Measurements from ENCODE around the gene CHD2. TPM values are rescaled to one million over a fixed set of nuclear protein-coding genes. Genes with fewer than 3 reads are reported as not detected.

Gene CHD2
- total RNA-seq, 1 experiment from 2014 or later = 81.8 TPM

DNA sequence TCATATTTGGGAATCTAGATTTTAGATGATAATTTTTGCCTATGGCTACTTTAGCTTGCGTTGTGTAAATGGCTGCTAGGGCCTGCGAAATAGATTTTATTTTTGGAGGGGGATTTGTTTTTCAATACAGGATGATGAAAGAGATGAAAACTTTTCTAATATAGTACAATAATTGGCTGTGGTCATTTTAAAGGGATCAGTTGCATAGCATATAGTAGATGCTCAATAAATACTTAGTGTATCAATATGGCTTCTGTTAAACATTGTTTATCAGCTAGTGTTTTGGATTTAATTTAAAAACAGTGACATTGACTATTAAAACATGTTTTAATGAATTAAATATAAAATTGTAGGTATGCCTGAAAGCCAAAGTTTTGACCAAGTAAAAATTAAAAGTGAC, 6.9 kb upstream of the CHD2 start:
- Histone ChIP-seq H3K27me3 (ENCODE audit: control insufficient read depth, insufficient read depth, low read length) (no peaks in the 10 kb centered on the region), H3K36me3 (ENCODE audit: control insufficient read depth, insufficient read depth, low read length) (peaks cover 75% of the 10 kb centered on the region), H3K27ac (ENCODE audit: low read length) (no peak overlapping the region), H3K9me3 (ENCODE audit: control insufficient read depth, insufficient read depth, low read depth, low read length) (no peaks in the 10 kb centered on the region), H3K4me3 (ENCODE audit: low read depth in 2 of 2, low read length in 2 of 2) (no peak overlapping the region), H3K4me1 (ENCODE audit: control insufficient read depth, insufficient read depth, low read length) (peaks cover 23% of the 10 kb centered on the region; the same call in 1 of the 2 replicates)
- ChIA-PET POLR2A (no interaction called here), CTCF (no interaction called here)
- ATAC-seq (no peak), DNase-seq (ENCODE audit: low read depth, low spot score) (no peak)
- BruUV-seq (replicated peaks) = no TSS peak
- in situ Hi-C loops (cut with HindIII; ENCODE audit: low pct_unique_long_range_greater_than_20kb, low sequenced_read_pairs) = no loop called here
- intact Hi-C loops (cut with micrococcal nuclease; ENCODE audit: unreplicated experiment) = no loop called here
- TF ChIP-seq, protein P1, sequence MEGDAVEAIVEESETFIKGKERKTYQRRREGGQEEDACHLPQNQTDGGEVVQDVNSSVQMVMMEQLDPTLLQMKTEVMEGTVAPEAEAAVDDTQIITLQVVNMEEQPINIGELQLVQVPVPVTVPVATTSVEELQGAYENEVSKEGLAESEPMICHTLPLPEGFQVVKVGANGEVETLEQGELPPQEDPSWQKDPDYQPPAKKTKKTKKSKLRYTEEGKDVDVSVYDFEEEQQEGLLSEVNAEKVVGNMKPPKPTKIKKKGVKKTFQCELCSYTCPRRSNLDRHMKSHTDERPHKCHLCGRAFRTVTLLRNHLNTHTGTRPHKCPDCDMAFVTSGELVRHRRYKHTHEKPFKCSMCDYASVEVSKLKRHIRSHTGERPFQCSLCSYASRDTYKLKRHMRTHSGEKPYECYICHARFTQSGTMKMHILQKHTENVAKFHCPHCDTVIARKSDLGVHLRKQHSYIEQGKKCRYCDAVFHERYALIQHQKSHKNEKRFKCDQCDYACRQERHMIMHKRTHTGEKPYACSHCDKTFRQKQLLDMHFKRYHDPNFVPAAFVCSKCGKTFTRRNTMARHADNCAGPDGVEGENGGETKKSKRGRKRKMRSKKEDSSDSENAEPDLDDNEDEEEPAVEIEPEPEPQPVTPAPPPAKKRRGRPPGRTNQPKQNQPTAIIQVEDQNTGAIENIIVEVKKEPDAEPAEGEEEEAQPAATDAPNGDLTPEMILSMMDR (IDR thresholded peaks at IDR 0.05) = no peak
- TF ChIP-seq, protein P2, sequence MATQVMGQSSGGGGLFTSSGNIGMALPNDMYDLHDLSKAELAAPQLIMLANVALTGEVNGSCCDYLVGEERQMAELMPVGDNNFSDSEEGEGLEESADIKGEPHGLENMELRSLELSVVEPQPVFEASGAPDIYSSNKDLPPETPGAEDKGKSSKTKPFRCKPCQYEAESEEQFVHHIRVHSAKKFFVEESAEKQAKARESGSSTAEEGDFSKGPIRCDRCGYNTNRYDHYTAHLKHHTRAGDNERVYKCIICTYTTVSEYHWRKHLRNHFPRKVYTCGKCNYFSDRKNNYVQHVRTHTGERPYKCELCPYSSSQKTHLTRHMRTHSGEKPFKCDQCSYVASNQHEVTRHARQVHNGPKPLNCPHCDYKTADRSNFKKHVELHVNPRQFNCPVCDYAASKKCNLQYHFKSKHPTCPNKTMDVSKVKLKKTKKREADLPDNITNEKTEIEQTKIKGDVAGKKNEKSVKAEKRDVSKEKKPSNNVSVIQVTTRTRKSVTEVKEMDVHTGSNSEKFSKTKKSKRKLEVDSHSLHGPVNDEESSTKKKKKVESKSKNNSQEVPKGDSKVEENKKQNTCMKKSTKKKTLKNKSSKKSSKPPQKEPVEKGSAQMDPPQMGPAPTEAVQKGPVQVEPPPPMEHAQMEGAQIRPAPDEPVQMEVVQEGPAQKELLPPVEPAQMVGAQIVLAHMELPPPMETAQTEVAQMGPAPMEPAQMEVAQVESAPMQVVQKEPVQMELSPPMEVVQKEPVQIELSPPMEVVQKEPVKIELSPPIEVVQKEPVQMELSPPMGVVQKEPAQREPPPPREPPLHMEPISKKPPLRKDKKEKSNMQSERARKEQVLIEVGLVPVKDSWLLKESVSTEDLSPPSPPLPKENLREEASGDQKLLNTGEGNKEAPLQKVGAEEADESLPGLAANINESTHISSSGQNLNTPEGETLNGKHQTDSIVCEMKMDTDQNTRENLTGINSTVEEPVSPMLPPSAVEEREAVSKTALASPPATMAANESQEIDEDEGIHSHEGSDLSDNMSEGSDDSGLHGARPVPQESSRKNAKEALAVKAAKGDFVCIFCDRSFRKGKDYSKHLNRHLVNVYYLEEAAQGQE (IDR thresholded peaks at IDR 0.05; ENCODE audit: insufficient read depth in 1 of 2, low read depth in 2 of 2, low read length in 1 of 2) = no peak
- TF ChIP-seq SIN3A (IDR thresholded peaks at IDR 0.05; ENCODE audit: borderline replicate concordance, insufficient read depth, low read depth, low read length) = no peak
- TF ChIP-seq POLR2AphosphoS5 (IDR thresholded peaks at IDR 0.05; ENCODE audit: low read depth, low read length) = no peak
- TF ChIP-seq TCF7L2 (IDR thresholded peaks at IDR 0.05; ENCODE audit: low read depth, low read length) = no peak

DNA sequence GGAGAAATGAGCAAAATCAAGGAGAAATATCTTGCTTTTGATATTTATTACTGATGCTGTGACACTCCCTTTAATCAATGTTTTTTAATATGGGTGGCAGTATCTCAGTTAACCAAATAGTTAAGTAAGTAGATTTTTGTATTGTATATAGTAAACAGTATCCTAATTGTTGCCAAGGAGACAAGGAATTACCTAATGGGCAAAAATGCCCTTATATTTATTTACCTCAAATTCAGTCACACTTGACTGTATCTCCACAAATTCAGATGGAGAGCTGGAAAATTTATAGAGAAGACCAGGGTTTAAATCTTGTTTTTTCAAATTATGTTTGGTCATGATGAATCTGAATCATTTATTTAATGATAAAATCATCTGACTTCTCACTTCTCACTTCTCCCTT, 3.6 kb upstream of the CHD2 start:
- no TSS peak for BruUV-seq (replicated peaks)
- Histone ChIP-seq H3K9me3 (ENCODE audit: control insufficient read depth, insufficient read depth, low read depth, low read length) (no peaks in the 10 kb centered on the region), H3K4me1 (ENCODE audit: control insufficient read depth, insufficient read depth, low read length) (peaks cover 24% of the 10 kb centered on the region; the same call in 1 of the 2 replicates), H3K36me3 (ENCODE audit: control insufficient read depth, insufficient read depth, low read length) (peaks cover 75% of the 10 kb centered on the region), H3K27me3 (ENCODE audit: control insufficient read depth, insufficient read depth, low read length) (no peaks in the 10 kb centered on the region), H3K4me3 (ENCODE audit: low read depth in 2 of 2, low read length in 2 of 2) (no peak overlapping the region), H3K27ac (ENCODE audit: low read length) (no peak overlapping the region)
- ChIA-PET CTCF (interaction anchor here (0.7 kb wide), 2 partner anchors 71 to 202 kb away, joined by 3 to 4 read pairs; no protein-coding TSS in a partner anchor), POLR2A (interaction anchor here (2.2 kb wide), 1 partner anchor 14 kb away, joined by 33 read pairs; no protein-coding TSS in a partner anchor)
- intact Hi-C loops (cut with micrococcal nuclease; ENCODE audit: unreplicated experiment) (no loop called here), in situ Hi-C loops (cut with HindIII; ENCODE audit: low pct_unique_long_range_greater_than_20kb, low sequenced_read_pairs) (no loop called here)
- DNase-seq (ENCODE audit: low read depth, low spot score) (no peak), ATAC-seq (no peak)
- TF ChIP-seq TCF7L2 (IDR thresholded peaks at IDR 0.05; ENCODE audit: low read depth, low read length) = no peak

DNA sequence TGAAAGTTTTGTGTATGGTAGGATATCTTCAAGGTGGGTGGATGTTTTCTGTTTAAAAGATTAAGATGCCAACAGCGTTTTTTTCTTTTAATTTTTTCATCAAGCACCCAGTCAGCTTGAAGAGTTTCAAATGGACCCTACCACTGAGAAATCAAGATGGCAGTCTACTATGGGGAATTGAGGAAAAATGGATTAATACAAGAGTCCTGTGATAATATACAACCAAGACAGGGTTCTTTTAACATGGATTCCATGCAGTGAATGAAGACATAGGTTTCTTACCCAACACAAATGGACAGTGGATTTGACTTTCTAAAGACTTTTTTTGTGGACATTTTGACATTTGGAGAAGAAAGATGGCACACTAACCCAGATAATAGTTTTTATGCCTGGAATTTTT, 2.5 kb upstream of the CHD2 start:
- ATAC-seq = no peak
- POLR2A ChIA-PET = interaction anchor here (0.6 to 2.2 kb wide), 7 partner anchors 15 to 902 kb away, joined by 3 to 33 read pairs (median 6); no protein-coding TSS in a partner anchor
- Histone ChIP-seq H3K27ac (ENCODE audit: low read length) (peak overlapping the region; percentile 42; the same call in 1 of the 2 replicates), H3K9me3 (ENCODE audit: control insufficient read depth, insufficient read depth, low read depth, low read length) (no peaks in the 10 kb centered on the region), H3K36me3 (ENCODE audit: control insufficient read depth, insufficient read depth, low read length) (peaks cover 73% of the 10 kb centered on the region), H3K4me1 (ENCODE audit: control insufficient read depth, insufficient read depth, low read length) (peaks cover 22% of the 10 kb centered on the region; the same call in 1 of the 2 replicates), H3K4me3 (ENCODE audit: low read depth in 2 of 2, low read length in 2 of 2) (no peak overlapping the region), H3K27me3 (ENCODE audit: control insufficient read depth, insufficient read depth, low read length) (no peaks in the 10 kb centered on the region)
- in situ Hi-C loops (cut with HindIII; ENCODE audit: low pct_unique_long_range_greater_than_20kb, low sequenced_read_pairs) (no loop called here), intact Hi-C loops (cut with micrococcal nuclease; ENCODE audit: unreplicated experiment) (no loop called here)
- TF ChIP-seq, protein P2 (IDR thresholded peaks at IDR 0.05; ENCODE audit: insufficient read depth in 1 of 2, low read depth in 2 of 2, low read length in 1 of 2) = no peak
- TF ChIP-seq, protein P1 (IDR thresholded peaks at IDR 0.05) = no peak
- TF ChIP-seq TCF7L2 (IDR thresholded peaks at IDR 0.05; ENCODE audit: low read depth, low read length) (no peak), POLR2AphosphoS5 (IDR thresholded peaks at IDR 0.05; ENCODE audit: low read depth, low read length) (no peak), SIN3A (IDR thresholded peaks at IDR 0.05; ENCODE audit: borderline replicate concordance, insufficient read depth, low read depth, low read length) (no peak)
- DNase-seq (ENCODE audit: low read depth, low spot score) = no peak
- CTCF ChIA-PET = no interaction called here
- BruUV-seq (replicated peaks) = no TSS peak
